WTC11 (cell line): ENCODE results near the gene COL4A1. TPM values are rescaled to one million over a fixed set of nuclear protein-coding genes. Genes with fewer than 3 reads are reported as not detected.

Experiments used
- ATAC-seq: fragments of 200-7000 bp; cut with Tn5 transposase; 2 replicates; pipeline ENCODE4 v1.10.0; 2021; ENCODE audit warnings: mild to moderate bottlenecking, moderate library complexity
- CTCF ChIA-PET: fragments of 300-600 bp; sonication (Branson Sonifier 250); formaldehyde crosslinking; loops from one replicate; lab custom pipeline; 2021; ENCODE audit warnings: antibody characterized with exemption; lab: Charles Lee
- POLR2A ChIA-PET: fragments of 350-600 bp; sonication (Branson Sonifier 250); formaldehyde crosslinking; loops from one replicate; lab custom pipeline; 2021; ENCODE audit warnings: antibody characterized with exemption; lab: Charles Lee
- DNase-seq: peaks from one replicate; pipeline ENCODE4 v3.0.0; 2021; ENCODE audit warnings: low spot score
- H3K27ac Mint-ChIP-seq: 2 replicates; pipeline ENCODE4 v1.8.0; 2021; ENCODE audit warnings: mixed read lengths
- H3K27me3 Mint-ChIP-seq: 2 replicates; pipeline ENCODE4 v1.8.0; 2021; ENCODE audit warnings: low read depth, mild to moderate bottlenecking, moderate library complexity, mixed read lengths
- H3K36me3 Mint-ChIP-seq: 2 replicates; pipeline ENCODE4 v1.8.0; 2021; ENCODE audit warnings: mixed read lengths
- H3K4me1 Mint-ChIP-seq: 2 replicates; pipeline ENCODE4 v1.8.0; 2022; ENCODE audit warnings: mixed read lengths
- H3K4me3 Mint-ChIP-seq: 2 replicates; pipeline ENCODE4 v1.8.0; 2021; ENCODE audit warnings: mild to moderate bottlenecking, moderate library complexity, mixed read lengths
- H3K9me3 Mint-ChIP-seq: 2 replicates; pipeline ENCODE4 v1.8.0; 2021; ENCODE audit warnings: mixed read lengths
- ARID4B ChIP-seq: sonication (generic); formaldehyde crosslinking; IDR thresholded peaks from 2 replicates; pipeline ENCODE4 v1.8.0; 2023; ENCODE audit warnings: missing genetic modification reagents, mild to moderate bottlenecking, borderline replicate concordance
- ATF1 ChIP-seq: sonication (generic); formaldehyde crosslinking; IDR thresholded peaks from 2 replicates; pipeline ENCODE4 v1.8.1; 2023; ENCODE audit warnings: mild to moderate bottlenecking, moderate library complexity, missing genetic modification reagents
- EMX1 ChIP-seq: fragments of 250-450 bp; sonication (Bioruptor Pico); IDR thresholded peaks from 2 replicates; pipeline ENCODE4 v1.8.0; 2021; ENCODE audit warnings: mild to moderate bottlenecking
- FOXJ3 ChIP-seq: sonication (generic); formaldehyde crosslinking; IDR thresholded peaks from 2 replicates; pipeline ENCODE4 v1.9.0; 2021; ENCODE audit warnings: missing genetic modification reagents, mild to moderate bottlenecking, borderline replicate concordance
- FOXK1 ChIP-seq: sonication (generic); formaldehyde crosslinking; IDR thresholded peaks from 2 replicates; pipeline ENCODE4 v1.8.0; 2022; ENCODE audit warnings: mild to moderate bottlenecking, moderate library complexity, missing genetic modification reagents
- FOXP1 ChIP-seq: sonication (generic); formaldehyde crosslinking; IDR thresholded peaks from 2 replicates; pipeline ENCODE4 v1.8.0; 2022; ENCODE audit warnings: missing genetic modification reagents, mild to moderate bottlenecking, moderate library complexity, borderline replicate concordance
- HMGA2 ChIP-seq: fragments of 250-450 bp; sonication (Bioruptor Pico); IDR thresholded peaks from 2 replicates; pipeline ENCODE4 v1.4.0; 2021; ENCODE audit warnings: mild to moderate bottlenecking, moderate library complexity
- NFYB ChIP-seq: sonication (generic); formaldehyde crosslinking; conservative IDR thresholded peaks from 2 replicates; pipeline ENCODE4 v1.8.0; 2022; ENCODE audit warnings: low read depth, missing genetic modification reagents
- SOX15 ChIP-seq: fragments of 250-450 bp; sonication (Bioruptor Pico); IDR thresholded peaks from 2 replicates; pipeline ENCODE4 v1.9.0; 2021; ENCODE audit warnings: mild to moderate bottlenecking
- SP1 ChIP-seq: sonication (generic); formaldehyde crosslinking; conservative IDR thresholded peaks from 2 replicates; pipeline ENCODE4 v1.8.1; 2022; ENCODE audit warnings: missing genetic modification reagents
- TEAD4 ChIP-seq: sonication (generic); formaldehyde crosslinking; IDR thresholded peaks from 2 replicates; pipeline ENCODE4 v1.8.0; 2022; ENCODE audit warnings: mild to moderate bottlenecking, missing genetic modification reagents
- ZBTB21 ChIP-seq: sonication (generic); formaldehyde crosslinking; IDR thresholded peaks from 2 replicates; pipeline ENCODE4 v1.8.1; 2023; ENCODE audit warnings: mild to moderate bottlenecking, missing genetic modification reagents, borderline replicate concordance
- ZNF121 ChIP-seq: sonication (generic); formaldehyde crosslinking; IDR thresholded peaks from 2 replicates; pipeline ENCODE4 v1.8.0; 2023; ENCODE audit warnings: missing genetic modification reagents
- ZNF317 ChIP-seq: sonication (generic); formaldehyde crosslinking; IDR thresholded peaks from 2 replicates; pipeline ENCODE4 v1.8.1; 2023; ENCODE audit warnings: low read depth, mild to moderate bottlenecking, moderate library complexity, missing genetic modification reagents, borderline replicate concordance
- total RNA-seq: library from RNA; stranded (reverse); gene quantifications from 3 replicates; pipeline ENCODE4 v1.2.3, GENCODE V29; 2021
- TF ChIP-seq, protein P1 (sequence below): sonication (generic); formaldehyde crosslinking; IDR thresholded peaks from 2 replicates; pipeline ENCODE4 v1.8.0; 2022; ENCODE audit warnings: mild to moderate bottlenecking, missing genetic modification reagents
- TF ChIP-seq, protein P2 (sequence below): sonication (generic); formaldehyde crosslinking; conservative IDR thresholded peaks from 2 replicates; pipeline ENCODE4 v1.8.1; 2022; ENCODE audit warnings: mild to moderate bottlenecking, missing genetic modification reagents
- TF ChIP-seq, protein P3 (sequence below): sonication (generic); formaldehyde crosslinking; IDR thresholded peaks from 2 replicates; pipeline ENCODE4 v1.8.0; 2023; ENCODE audit warnings: missing genetic modification reagents

The COL4A1 gene
- total RNA-seq, 1 experiment from 2014 or later = 89.6 TPM

DNA sequence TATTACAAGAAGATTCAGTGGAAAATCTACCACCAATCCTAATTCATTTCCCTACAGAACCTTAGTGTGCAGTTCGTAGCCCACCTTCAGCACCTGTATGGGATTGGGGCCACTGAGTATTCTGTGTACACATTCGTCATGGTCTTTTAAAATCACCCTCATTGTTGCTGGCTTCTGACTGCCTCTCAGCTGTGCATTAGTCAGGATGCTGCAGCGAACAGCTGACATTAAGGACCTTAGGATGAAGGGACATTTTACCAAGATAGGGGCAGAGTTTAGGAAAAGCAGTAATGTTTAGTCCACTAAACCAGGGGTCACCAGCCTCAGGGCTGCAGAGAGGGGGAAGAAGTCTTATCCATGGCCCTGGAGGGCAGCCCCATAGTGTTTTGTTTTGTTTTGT, 176.5 kb downstream of the COL4A1 start:
- Mint-ChIP-seq H3K36me3 (no peaks in the 10 kb centered on the region), H3K4me1 (peaks cover 52% of the 10 kb centered on the region), H3K9me3 (peaks cover 5% of the 10 kb centered on the region; the same call in 1 of the 2 replicates), H3K27me3 (peaks cover 3% of the 10 kb centered on the region), H3K27ac (no peak overlapping the region), H3K4me3 (no peak overlapping the region)
- DNase-seq (no peak), ATAC-seq (no peak)
- ChIA-PET POLR2A (no interaction called here), CTCF (no interaction called here)
- TF ChIP-seq ATF1 = no peak
- TF ChIP-seq, protein P1, sequence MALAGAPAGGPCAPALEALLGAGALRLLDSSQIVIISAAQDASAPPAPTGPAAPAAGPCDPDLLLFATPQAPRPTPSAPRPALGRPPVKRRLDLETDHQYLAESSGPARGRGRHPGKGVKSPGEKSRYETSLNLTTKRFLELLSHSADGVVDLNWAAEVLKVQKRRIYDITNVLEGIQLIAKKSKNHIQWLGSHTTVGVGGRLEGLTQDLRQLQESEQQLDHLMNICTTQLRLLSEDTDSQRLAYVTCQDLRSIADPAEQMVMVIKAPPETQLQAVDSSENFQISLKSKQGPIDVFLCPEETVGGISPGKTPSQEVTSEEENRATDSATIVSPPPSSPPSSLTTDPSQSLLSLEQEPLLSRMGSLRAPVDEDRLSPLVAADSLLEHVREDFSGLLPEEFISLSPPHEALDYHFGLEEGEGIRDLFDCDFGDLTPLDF (CRISPR knock-in tag) = no peak
- no peak for TF ChIP-seq NFYB (CRISPR knock-in tag)
- no peak for TF ChIP-seq HMGA2
- TF ChIP-seq SOX15 (CRISPR knock-in tag) = no peak
- TF ChIP-seq EMX1 = no peak
- TF ChIP-seq FOXP1 (CRISPR knock-in tag) = no peak
- TF ChIP-seq ZNF317 (CRISPR knock-in tag) = no peak

DNA sequence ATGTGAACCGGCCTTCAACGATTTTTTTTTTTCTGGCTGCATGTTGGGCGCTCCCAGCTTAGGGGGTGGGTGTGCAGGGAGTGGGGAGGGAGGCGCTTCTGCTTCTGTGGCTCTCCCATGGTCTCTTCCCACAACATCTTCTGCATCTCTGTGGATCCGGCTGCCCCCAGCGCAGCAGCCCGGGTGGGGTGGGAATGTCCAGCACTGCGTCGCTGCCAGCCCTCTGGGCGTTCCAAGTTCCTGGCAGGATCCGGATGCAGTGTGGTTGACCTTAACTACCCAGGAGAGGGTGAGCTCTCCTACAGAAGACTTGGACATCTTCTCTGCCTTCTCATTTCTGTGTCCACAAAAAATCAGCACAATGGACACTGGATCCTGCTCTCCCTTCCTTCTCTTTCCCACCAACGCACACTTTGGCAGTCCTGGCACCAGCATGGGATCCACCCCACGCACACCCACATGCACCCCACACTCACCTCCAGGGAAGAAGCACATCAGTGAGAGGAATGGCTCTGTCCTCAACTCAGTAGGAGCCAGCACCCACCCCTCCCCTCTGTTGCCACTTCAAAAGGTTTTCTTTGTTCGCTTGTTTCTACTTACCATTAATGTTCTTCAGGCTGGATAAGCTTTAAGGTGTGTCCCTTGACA, 177.3 kb downstream of the COL4A1 start:
- no peak overlapping the region for H3K27ac Mint-ChIP-seq

GRCh38 chr13:110129076-110129475, 177.9 kb downstream of the COL4A1 start:
- no peaks in the 10 kb centered on the region for H3K36me3 Mint-ChIP-seq
- peaks cover 41% of the 10 kb centered on the region for H3K4me1 Mint-ChIP-seq
- H3K9me3 Mint-ChIP-seq = peaks cover 5% of the 10 kb centered on the region; the same call in 1 of the 2 replicates
- H3K27ac Mint-ChIP-seq = no peak overlapping the region
- ChIA-PET CTCF (no interaction called here), POLR2A (interaction anchor here (0.6 kb wide), 1 partner anchor 275 kb away, joined by 3 read pairs; no protein-coding TSS in a partner anchor)
- TF ChIP-seq ZNF121 (CRISPR knock-in tag) (no peak), TEAD4 (CRISPR knock-in tag) (no peak), FOXK1 (no peak), SP1 (CRISPR knock-in tag) (no peak), FOXJ3 (no peak)
- TF ChIP-seq, protein P2, sequence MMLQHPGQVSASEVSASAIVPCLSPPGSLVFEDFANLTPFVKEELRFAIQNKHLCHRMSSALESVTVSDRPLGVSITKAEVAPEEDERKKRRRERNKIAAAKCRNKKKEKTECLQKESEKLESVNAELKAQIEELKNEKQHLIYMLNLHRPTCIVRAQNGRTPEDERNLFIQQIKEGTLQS (CRISPR knock-in tag) = no peak
- TF ChIP-seq, protein P3, sequence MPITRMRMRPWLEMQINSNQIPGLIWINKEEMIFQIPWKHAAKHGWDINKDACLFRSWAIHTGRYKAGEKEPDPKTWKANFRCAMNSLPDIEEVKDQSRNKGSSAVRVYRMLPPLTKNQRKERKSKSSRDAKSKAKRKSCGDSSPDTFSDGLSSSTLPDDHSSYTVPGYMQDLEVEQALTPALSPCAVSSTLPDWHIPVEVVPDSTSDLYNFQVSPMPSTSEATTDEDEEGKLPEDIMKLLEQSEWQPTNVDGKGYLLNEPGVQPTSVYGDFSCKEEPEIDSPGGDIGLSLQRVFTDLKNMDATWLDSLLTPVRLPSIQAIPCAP = no peak
- no peak overlapping the region for H3K4me3 Mint-ChIP-seq
- DNase-seq = no peak
- no peak for ATAC-seq
- H3K27me3 Mint-ChIP-seq = peaks cover 5% of the 10 kb centered on the region

More for the DNA sequence above, 177.3 kb downstream of the COL4A1 start:
- TF ChIP-seq ARID4B (no peak), ZBTB21 (CRISPR knock-in tag) (no peak)
- ATAC-seq (no peak), DNase-seq (no peak)
- POLR2A ChIA-PET = interaction anchor here (0.6 kb wide), 1 partner anchor 274 kb away, joined by 3 read pairs; no protein-coding TSS in a partner anchor
- Mint-ChIP-seq H3K4me1 (peaks cover 44% of the 10 kb centered on the region), H3K9me3 (peaks cover 5% of the 10 kb centered on the region; the same call in 1 of the 2 replicates), H3K27me3 (peaks cover 5% of the 10 kb centered on the region), H3K36me3 (no peaks in the 10 kb centered on the region), H3K4me3 (no peak overlapping the region)
- CTCF ChIA-PET = no interaction called here
